Esophagus squamous epithelium (tissue), 4 donors: ENCODE measurements around the gene ATP8A1.
A peak's percentile ranks its signal among the peaks of the same experiment; 100 is the strongest.

Experiments used
- CTCF ChIP-seq, 6 experiments: fragments of 450-650 bp in 4 of 6; fragments of 200-600 bp in 2 of 6; sonication (generic) in 2 of 6; IDR thresholded peaks; one replicate each; pipeline ENCODE4 v1.5.1; 2016 to 2019; ENCODE audit warnings: antibody characterized with exemption in 6 of 6, mild to moderate bottlenecking in 4 of 6, moderate library complexity in 4 of 6
- POLR2A ChIP-seq, 4 donors: fragments of 450-650 bp; IDR thresholded peaks; one replicate each; pipeline ENCODE4 v1.6.1; 2017; ENCODE audit warnings: antibody characterized with exemption in 4 of 4, mild to moderate bottlenecking in 4 of 4, moderate library complexity in 3 of 4

- TF ChIP-seq POLR2A (IDR thresholded peaks at IDR 0.05) = no peak
- TF ChIP-seq CTCF (IDR thresholded peaks at IDR 0.05) = peak; percentile 36 to 72 (median 62)
Observed at GRCh38 chr4:42519803-42520417, 137.0 kb downstream of the ATP8A1 start.
